NK-92 (cell line): ENCODE data around the gene LRP4.

Experiments
- DNase-seq: peaks from one replicate; lab custom pipeline; 2025; ENCODE audit not compliant: unreplicated experiment; lab: John Stamatoyannopoulos, UW

LRP4 gene

DNA sequence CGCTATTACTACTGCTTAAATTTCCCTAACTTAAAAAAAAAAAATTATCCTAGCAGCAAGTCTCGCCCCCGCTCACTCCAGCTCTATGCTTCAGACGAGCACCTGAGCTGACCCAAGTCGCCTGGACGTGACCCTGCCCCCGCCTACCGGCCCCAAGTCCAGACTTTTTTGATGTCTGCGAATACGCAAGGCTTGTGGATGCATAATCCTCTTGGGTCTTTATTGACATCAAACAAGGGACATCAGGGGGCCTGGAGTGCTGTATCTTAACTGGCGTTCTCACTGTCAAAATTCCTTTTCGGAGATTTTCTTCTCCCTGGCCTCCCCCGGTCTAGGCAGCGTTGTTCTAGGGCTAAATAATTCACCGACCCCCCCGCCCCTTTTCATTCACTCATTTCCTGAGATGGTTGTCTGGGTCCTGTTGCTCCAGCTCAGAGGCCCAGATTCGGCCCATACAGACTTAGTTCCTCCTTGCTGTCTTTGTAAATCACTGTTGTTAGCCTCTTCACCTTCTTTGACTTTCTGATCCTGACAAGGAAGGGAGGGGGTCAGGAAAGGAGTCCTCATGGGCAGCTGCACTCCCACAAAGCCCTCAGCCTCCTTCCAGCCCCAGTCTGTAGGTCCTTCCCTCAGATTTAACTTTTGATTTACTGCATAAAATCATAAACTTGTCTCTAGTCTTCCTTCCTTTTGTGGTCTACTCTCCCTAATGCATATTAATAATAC is 601 bp upstream of the LRP4 start:
- DNase-seq: no peak

- no peak for DNase-seq
Observed at GRCh38 chr11:46917762-46918082, 628 bp downstream of the LRP4 start.

DNA sequence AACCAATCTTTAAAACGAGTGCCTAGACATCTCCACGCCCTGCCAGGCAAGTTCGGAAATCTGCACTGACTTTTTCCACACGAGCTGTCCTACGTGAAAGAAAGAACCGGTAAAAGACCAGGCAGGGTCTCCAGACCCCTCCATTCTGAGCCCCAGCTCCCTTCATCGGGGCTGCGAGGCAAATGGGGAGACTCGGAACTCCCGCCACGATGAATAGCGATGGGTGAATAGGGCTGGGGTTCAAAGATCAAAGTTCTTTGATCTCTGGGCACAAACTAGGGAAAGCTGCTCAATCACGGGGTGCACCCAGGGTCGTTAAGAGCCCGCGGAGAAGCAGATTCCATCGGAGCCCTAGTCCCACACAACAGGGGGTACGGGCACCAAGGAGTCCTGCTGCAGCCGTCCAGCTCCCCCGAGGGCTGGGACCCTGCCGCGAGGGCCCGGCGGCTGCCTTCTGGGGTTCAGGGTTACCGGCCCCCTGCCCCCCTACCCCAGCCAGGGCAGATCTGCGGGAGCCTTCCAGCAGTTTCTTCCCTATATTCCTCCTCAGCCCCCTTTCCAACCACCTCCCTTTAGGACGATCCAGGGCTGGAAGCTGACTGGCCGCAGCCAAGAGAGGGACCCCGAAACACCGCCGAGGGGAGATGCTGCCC is 1.1 kb downstream of the LRP4 start:
- DNase-seq: no peak

GRCh38 chr11:46916286-46917108 is 1.9 kb downstream of the LRP4 start:
- DNase-seq: no peak

DNA sequence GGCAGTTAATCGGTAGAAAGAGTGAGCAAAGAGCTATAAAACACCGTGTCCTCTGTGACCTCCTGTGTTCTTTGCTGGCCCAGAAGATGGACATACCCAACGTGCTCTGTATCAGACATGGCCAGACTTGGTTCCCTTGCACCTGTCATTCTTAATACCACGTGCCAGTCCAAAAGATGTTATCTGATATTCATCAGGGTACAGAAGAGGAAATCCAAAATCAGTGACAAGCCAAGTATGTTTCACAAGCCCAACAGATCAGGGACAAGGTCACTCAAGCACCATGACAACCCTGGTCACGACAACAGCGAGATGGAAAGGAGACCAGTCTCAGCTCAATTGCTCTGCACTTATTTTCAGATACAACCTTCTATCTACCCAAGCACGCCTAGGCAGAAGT is 3.4 kb downstream of the LRP4 start:
- no peak for DNase-seq

DNA sequence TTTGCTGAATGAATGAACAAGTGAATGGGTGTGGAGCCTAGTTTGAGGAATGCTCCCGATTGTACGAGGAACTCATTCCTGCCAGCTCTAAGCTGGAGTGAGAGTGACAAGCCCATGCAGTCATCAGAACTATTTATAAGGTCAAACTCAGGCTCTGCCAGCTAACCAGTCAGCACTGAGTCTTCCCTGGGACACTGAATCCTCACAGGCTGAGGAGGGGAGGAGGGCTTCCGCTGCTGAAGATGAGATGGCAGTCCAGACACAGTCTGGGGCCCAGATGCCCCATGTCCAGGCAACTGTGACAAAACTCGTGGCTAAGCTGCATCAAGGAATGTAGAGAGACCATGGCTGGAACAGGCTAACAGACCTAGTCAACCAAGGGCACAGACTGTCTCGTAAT is 4.0 kb downstream of the LRP4 start:
- DNase-seq: no peak

GRCh38 chr11:46913484-46913883 is 4.9 kb downstream of the LRP4 start:
- no peak for DNase-seq

- DNase-seq: no peak
Observed at GRCh38 chr11:46912526-46913150, 5.7 kb downstream of the LRP4 start.

DNA sequence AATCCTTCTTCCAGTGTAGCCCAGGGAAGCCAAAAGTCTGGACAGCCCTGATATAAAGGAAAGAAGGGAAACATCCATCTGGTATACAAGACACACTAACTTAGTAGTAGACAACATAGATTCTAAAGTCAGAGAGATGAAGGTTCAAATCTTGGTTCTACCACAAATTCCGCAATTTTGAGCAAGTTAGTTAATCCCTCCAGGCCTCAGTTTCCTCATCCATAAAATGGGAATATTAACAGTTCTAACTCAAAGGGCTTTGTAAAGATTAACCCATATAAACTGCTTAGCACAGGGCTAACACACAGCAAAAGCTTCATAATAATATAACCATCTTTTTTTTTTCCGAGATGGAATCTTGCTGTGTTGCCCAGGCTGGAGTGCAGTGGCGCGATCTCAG is 10.7 kb downstream of the LRP4 start:
- no peak for DNase-seq

DNA sequence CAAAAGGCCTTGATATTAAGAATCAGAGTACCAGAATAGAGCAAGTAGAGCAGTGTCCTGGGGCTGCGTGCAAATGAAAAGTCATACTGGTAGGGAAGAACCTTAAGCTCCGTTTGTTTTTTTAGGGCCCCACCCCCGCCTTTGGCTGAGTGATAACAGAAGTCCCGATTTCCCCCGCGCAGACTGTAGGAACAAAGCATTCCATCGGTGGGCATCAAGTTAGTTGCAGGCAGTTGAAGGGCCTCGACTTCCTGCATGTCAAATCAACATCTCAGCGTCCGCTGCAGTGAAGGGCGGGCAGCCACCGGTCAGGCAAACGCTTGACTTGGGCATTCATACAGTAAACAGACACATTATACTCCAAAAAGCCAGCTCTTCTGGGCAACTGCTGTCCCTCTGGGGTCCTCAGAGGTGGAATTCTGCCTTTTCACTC is 11.7 kb downstream of the LRP4 start:
- no peak for DNase-seq

DNA sequence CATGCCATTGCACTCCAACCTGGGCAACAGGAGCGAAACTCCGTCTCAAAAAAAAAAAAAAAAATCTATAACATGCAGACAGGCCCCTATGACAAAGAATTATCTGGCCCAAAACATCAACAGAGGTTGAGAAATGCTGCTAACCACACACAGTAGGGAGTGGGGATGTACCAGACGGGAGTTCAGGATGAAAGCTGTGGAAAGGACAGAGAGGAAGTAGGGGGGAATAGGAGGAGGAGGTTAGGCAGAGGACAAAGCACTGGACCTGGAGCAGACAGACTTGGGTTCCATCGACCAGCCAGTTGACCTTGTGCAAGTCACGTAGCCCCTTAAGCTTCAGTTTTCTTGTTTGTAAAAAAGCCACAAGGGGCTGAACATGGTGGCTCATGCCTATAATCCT is 12.5 kb downstream of the LRP4 start:
- DNase-seq: no peak

DNA sequence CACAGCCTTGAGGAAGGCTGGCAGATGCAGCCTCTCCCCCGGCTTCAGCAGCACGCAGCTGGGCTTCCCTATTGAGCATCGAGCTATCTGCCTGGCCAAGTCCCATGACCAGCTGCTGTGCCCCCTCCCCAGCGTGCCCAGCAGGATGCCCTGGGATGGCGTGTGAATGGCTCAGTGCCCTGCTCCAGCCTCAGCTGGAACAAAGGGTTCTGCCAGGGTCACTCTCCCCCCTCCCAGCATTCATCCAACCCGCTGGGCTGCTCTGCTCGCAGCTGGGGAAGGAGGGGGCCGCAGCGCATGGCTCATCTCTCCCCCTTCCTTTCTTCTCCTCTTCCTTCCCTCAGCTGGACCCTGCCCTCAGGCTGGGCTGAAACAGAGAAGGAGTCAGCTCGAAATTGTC is 14.5 kb downstream of the LRP4 start:
- no peak for DNase-seq

GRCh38 chr11:46902694-46903093 is 15.7 kb downstream of the LRP4 start:
- DNase-seq: no peak

- no peak for DNase-seq
Observed at GRCh38 chr11:46901156-46901555, 17.2 kb downstream of the LRP4 start.

DNA sequence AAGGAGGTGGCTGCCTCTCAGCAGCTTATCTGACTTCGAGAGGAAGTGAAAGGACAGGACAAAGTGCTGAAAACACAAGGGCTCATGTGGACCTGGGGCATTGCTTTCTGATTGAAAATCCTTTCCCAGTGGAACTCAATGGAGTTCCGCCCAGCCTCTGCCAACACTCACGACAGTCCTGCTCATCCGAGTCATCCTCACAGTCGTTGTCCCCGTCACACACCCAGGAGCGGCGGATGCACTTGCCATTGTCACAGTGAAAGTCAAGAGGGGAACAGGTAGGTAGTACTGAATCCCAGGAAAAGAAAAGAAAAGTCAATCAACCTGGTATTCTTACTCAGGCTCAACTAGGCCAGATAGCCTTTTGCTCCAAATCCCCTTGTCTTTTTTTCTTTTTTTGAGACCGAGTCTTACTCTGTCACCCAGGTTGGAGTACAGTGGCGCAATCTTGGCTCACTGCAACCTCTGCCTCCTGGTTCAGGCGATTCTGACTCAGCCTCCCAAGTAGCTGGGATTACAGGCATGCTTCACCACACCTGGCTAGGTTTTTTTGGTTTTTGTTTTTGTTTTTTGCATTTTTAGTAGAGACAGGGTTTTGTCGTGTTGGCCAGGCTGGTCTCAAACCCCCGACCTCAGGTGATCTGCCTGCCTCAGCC is 18.1 kb downstream of the LRP4 start:
- DNase-seq: no peak

- no peak for DNase-seq
Observed at GRCh38 chr11:46899501-46900025, 18.8 kb downstream of the LRP4 start.

- DNase-seq: no peak
Observed at GRCh38 chr11:46898396-46899095, 19.8 kb downstream of the LRP4 start.

DNA sequence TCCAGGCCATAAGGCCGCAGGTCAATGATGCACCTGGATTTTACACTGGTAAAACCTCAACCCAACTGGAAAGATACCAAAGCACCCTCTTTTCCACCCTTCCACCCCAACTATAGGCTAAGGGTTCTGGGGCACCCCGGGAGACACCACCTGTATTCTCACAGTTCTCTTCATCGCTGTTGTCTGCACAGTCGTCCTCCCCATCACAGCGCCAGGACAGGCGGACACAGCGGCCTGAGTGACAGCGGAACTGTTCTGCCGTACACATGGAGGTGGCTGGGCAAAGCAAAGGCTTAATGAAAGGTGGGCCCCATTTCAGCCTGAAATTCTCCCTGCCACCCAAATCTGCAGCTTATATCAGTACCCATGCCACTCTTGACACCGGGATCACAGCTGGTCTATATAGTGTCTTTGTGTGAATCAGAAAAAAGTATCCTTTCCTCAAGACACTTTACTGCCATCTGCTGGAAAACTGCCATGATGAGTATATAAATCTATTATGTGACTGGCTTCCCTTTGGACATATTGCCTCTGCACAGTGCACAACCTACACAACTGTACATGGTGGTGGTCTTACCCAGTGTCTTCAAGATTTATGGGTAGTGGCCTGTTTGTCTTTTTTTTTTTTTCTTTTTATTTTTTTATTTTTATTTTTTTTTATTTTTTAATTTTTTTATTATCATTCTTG is 21.5 kb downstream of the LRP4 start:
- no peak for DNase-seq

DNA sequence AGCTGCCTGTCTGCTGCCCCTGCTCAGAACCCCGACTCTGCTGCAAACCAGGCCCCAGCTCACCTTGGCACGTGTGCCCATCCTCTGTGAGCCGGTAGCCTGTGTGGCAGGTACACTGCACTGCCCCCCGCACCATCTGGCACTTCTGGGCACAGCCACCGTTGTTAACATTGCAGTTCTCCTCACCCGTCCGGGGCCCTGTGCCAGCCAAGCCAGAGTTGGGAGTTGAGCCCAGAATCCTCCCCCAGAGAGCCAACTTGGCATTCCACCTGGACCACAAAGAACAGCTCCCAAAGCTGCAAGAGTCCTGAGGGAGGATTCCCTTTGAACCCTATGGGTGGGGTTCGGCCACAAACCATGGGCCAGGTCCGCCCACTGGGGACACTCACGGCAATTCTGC is 22.5 kb downstream of the LRP4 start:
- no peak for DNase-seq

GRCh38 chr11:46894961-46895360 is 23.4 kb downstream of the LRP4 start:
- no peak for DNase-seq
